ENCODE measurements around the gene OR56A5.
"Not testable (repeated sequence)": the region's sequence is repeated elsewhere in the genome, so short reads cannot be mapped to it uniquely, and the experiment has no call there.

OR56A5 gene

GRCh38 chr11:5968394-5968793 lies at the start of gene OR56A5:
TSS of gene OR56A5 (minus strand) at chr11:5968494. CDS start at chr11:5968494, 0 bp downstream.
- no peak for DNase-seq

DNA sequence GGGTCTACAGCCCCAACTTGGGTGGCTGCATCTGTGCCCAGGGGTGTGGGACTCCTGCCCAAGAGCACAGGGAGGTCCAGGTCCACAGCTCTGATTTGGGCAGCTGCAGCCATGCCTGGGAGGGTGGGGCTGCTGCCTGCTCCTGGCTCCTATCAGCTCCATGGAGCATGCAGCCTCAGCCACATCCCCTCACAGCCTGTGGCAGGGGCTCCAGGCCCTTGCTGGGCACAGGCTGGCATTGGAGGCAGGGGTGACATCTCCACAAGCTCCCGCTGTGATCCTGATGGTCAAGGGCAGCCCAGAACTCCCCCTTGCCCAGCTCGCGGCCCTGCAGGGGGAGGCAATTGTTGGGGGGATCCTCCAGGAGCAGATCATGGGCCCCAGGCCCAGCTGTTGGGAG lies 44.7 kb upstream of the OR56A5 start:
- no peak for DNase-seq

DNA sequence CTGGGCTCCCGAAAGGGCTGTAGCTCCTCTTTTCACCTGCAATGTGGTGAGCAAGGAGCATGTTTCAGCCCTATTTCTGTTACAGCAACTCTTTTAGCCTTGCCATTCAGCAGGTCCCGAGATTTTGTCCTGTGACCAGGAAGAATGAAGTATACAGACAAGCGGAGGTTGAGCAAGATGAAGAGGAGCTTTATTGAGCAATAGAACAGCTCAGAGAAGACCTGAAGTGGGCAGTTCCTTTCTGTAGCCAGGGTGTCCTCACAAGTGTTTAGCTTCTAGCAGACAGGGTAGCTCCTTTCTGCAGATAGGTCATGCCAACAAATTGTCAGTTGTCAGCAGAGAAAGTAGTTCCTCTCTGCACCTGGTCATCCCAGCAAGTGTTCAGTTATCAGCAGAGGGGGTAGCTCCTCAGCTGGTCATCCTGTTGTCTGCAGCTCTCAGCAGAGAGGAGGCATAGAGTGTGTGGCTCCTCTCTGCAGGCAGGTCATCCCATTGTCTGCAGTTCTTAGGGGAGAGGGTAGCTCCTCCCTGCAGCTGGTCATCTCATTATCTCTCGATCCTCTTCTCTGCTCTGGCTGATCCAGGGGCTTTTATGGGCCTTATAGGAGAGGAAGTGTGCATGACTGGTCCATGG lies 43.9 kb upstream of the OR56A5 start:
- DNase-seq: no peak

- DNase-seq: no peak
These were observed 38.6 kb upstream of the OR56A5 start, which contains the start of gene OR56A4 for GRCh38 chr11:6006846-6007245. TSS of gene OR56A4 (minus strand) at chr11:6006946. CDS start at chr11:6002992, 3,954 bp downstream.

DNA sequence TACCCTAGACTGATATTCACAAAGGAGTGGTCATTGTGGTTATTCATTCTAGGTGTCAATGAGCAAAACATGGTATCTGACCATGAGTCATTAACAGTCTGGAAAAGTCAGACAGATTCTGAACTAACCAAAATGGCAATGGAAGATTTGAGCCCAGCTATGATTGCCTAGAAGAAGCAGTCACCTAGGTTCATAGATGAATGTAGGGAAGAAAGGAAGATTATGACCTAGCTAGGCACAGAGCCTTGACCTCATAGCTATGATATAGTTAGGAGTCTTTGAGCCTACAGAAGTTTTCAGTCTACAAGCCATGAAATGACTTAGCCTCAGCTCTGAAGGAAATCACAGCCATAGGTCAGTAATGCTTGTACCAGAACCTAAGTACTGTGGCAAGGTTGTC lies 38.1 kb upstream of the OR56A5 start:
- no peak for DNase-seq

DNA sequence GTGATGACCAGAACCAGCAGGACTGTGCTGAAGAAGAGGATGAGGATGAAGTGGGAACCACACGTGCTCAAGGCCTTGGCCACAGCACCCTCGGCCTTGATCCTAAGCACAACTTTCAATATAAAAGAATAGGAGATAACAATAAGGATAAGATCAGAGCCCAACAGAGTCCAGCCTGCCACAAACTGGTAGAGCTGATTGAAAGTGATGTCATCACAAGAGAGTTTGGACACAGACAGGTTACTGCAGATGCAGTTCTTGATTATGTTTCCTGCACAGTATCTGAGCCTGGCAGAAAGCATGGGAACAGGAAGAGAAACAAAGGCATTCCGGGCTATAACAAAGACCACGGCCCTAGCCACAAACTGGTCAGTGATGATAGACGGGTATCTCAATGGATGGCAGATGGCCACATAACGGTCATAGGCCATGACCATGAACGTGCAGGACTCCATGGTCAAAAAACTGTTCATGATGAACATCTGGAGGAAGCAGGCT lies 34.0 kb upstream of the OR56A5 start:
- DNase-seq: no peak

- DNase-seq: no peak
These were observed 26.5 kb upstream of the OR56A5 start for GRCh38 chr11:5994791-5995190.

DNA sequence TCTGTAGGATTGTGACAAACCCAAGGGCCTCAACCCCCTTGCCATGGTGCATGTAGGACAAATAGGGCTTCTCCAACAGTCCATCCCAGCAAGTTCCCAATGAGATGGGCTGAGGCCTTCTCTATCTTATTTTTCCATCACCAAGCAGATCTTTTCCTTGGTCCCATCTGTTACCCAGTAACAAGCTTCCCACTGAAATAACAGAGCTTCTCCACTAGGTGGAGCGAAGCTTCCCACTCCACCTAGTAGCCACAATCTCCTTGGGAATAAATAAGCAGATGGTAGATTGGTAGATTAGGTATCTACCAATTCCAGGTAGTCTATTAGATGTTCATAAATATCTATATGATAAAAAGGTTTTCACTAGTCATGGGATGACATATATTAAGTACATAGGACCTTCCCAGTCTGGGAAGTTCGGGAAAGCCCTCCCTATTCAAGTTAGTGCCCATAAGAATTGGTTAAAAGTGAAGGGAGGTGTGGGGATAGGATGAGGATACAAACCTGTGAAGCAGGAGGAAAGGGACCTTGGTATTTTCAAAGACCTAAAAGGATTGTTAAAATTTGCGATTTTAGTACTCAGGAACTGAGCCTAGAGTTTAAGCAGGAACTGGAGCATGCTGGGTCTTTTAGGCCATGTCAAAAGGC lies 24.4 kb upstream of the OR56A5 start:
- DNase-seq: peak; percentile 23

GRCh38 chr11:5992150-5992549 lies 23.9 kb upstream of the OR56A5 start:
- DNase-seq: no peak

- DNase-seq: no peak
These were observed 20.9 kb upstream of the OR56A5 start for GRCh38 chr11:5989203-5989602.

DNA sequence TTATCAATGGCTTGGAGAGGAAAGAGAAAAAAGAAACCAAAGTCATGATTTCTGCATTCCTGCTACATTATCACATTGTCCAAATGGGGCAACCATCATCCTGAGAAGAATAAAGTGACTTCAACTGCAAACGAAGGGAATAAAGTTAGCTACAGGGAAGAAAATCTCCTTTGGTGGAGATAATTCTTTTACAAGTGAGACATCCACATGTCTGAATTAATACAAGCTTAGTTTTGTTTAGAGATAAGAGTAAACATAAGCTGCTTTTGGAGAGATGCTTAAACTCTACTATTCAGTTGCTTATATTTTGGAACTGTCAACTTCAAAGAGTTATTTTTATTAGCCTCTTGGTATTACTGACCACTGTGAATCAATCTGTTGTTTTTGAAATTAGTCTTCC lies 18.6 kb upstream of the OR56A5 start, which contains the start of gene OR52L1:
Gene OR52L1, minus strand, starts transcription at position 101 of the 400 bp plus-strand sequence. Its CDS starts 55 bp downstream, at position 46.
- no peak for DNase-seq

DNA sequence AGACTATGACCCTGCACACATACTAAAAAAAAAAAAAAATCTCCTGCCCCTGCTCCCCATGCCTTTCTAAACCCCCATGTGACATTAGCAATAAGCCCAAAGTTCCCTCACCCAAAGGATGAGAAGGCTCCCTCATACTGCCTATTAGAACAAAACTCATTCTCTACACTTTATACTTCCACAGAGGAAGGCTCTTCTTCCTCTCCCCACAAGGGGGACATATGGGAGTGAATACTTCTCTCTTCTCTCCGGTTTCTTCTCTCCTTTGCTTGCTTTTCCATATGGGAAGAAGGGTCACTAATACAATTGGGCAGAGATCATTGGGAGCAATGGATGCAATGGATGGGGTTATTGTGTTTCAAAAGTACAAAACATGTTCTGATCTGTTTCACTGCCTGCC lies 15.1 kb upstream of the OR56A5 start:
- no peak for DNase-seq

DNA sequence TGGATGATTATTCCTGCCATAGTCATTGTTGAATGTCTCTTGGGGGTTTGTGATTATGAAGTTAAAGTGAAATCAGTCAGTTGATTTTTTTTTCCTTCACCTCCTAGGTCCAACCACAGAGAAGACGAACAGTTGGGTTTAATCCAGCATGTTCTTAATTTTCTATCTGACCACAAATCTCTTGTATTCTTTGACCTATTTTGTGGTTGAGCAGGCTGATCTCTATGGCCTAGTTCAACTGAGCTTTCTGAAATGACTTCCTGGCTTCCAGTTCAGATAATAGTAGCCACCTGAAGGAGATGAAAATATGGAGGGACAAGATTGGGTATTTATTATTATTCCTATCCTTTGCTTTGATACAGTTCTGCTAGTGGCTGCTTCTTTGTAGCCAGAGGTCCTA lies 5.2 kb upstream of the OR56A5 start:
- DNase-seq: no peak

- DNase-seq: no peak
These were observed 586 bp downstream of the OR56A5 start for GRCh38 chr11:5967708-5968107.

DNA sequence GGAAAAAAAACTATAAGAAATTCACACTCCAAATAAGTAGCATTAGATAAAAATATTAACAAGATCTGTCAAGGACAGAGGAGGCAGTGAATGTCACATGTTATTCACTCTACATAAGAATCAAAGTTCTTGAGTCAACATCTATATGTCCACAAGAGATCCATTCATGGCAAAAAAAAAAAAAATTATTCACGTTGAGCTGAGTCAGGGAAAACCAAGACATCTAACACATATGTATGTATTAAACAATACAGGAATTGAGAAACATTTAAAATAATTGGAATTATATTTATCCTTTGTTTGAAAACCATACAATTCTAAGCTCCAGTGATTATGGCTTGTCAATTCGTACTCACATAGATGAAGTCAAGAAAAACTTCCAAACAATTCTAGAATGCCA lies 1.3 kb downstream of the OR56A5 start:
- DNase-seq: no peak

- DNase-seq: not testable (repeated sequence)
These were observed 7.5 kb downstream of the OR56A5 start for GRCh38 chr11:5960704-5961320.

DNA sequence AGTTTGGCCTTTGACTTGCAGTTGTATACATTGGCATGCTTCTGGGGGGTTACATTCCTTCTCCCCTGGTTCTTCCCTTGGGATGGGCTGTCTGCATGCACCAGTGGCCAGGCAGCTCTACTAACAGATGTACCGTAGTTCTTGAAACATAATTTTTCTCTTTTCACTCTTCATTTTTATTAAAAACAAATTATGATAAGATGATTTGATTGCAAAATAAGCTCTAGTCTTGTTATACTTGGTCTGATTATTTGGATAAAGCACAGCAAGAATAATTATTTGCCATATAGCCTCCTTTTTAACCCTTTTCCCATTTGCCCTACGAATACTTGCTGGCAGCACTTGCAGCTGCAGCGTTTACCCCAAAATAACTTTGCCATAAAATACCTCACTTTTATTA lies 12.7 kb downstream of the OR56A5 start:
- no peak for DNase-seq

- no peak for DNase-seq
These were observed 26.3 kb downstream of the OR56A5 start, which contains the start of gene OR56A3 for GRCh38 chr11:5941951-5942350. TSS of gene OR56A3 (plus strand) at chr11:5942251. CDS start at chr11:5947347, 5,096 bp downstream.

DNA sequence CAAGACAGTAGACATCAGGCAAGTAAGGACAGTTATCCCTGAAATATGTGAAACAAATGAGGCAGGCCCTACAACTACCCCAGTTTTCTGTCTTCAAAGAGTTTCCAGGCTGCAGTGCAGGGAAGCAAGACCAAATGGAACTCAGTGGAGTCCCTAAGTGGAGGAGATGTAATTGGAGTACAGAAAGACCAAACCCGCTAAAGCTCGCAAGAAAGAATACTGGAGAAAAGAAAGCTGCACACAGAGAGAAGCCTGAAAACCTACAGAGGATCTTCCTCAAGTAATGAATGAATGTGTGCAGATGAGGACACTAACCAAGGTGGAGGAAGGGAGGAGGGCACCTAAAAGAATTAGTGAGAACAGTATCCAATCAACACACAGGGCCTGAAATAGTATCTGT lies 27.5 kb downstream of the OR56A5 start:
- no peak for DNase-seq

DNA sequence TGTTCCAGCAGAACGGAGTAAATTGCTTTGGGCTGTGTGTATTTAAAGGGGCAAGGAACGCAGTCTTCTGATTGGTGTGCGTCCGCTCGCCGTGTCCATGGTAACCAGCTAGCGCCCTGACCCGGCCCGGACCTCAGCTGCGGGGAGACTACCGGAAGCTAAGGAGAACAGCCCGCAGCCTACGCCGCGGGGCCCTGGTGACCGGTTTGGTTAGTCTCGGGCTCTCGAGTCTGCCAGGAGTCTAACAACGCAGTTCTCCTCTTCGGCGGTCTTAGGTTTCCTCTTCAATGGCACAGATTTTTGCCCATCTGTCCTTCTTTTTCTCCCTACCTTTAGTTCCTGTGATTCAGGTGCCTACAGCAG lies 29.7 kb downstream of the OR56A5 start:
- DNase-seq: no peak

GRCh38 chr11:5937868-5938602 lies 30.3 kb downstream of the OR56A5 start:
- DNase-seq: no peak

GRCh38 chr11:5933116-5933515 lies 35.2 kb downstream of the OR56A5 start:
- DNase-seq: no peak

DNA sequence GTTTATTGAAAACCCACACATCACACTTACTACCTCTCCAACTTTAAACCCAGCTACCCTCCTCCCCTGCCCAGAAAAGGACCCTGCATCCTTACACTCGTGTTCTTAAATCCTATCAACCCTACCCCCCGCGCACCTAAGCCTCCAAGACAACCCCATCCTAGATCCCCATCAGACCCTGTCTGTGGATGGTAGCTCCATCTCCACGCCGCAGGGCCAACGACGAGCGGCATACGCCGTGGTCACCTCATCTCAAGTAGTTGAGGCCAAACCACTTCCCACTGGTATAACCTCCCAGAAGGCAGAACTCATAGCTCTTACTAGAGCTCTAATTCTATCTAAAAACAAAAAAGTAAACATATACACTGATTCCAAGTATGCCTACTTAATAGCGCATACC lies 35.6 kb downstream of the OR56A5 start:
- no peak for DNase-seq
